ENCODE results near the gene MIGA2. TPM values are rescaled to one million over a fixed set of nuclear protein-coding genes. Genes with fewer than 3 reads are reported as not detected.
"Not testable (repeated sequence)": the region's sequence is repeated elsewhere in the genome, so short reads cannot be mapped to it uniquely, and the experiment has no call there.

MIGA2 gene
- total and polyA plus RNA-seq, 11 donors: 27.7 to 61.3 (median 31.6) TPM

DNA sequence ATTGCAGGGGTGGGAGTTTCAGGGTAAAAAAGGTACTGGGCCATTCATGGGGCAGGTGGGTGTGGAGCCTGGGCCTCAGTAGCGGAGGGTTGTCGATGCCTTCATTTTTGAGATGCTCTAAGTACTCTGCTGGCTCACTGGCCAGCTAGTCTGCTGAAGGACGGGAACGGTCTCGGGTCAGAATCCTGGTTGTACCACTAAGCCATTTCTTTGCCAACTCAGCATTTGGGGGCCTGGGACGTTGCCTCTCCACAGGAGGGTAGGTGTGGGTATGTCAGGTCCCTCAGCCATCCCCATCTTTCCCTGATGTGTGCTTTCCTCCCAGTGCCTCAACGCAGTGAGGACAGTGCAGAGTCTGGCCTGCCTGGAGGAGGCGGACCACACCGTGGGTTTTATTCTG, 33.4 kb upstream of the MIGA2 start:
- H3K4me1 ChIP-seq: peaks cover 0 to 19% (median 12%) of the 10 kb centered on the region in 12 donors
- peak in 1 of 5 donors; percentile 38 for DNase-seq
- intact Hi-C loops (cut with DNase I): loop anchor here in 3 of 10 donors (10.0 kb wide), 1 partner anchor 148 kb away; no protein-coding TSS in a partner anchor
- ATAC-seq: no peak
- H3K36me3 ChIP-seq: peaks cover 0 to 95% (median 83%) of the 10 kb centered on the region in 9 donors
- H3K27me3 ChIP-seq: no peaks in the 10 kb centered on the region
- no peak for TF ChIP-seq POLR2A (IDR thresholded peaks at IDR 0.05)
- TF ChIP-seq, protein P1, sequence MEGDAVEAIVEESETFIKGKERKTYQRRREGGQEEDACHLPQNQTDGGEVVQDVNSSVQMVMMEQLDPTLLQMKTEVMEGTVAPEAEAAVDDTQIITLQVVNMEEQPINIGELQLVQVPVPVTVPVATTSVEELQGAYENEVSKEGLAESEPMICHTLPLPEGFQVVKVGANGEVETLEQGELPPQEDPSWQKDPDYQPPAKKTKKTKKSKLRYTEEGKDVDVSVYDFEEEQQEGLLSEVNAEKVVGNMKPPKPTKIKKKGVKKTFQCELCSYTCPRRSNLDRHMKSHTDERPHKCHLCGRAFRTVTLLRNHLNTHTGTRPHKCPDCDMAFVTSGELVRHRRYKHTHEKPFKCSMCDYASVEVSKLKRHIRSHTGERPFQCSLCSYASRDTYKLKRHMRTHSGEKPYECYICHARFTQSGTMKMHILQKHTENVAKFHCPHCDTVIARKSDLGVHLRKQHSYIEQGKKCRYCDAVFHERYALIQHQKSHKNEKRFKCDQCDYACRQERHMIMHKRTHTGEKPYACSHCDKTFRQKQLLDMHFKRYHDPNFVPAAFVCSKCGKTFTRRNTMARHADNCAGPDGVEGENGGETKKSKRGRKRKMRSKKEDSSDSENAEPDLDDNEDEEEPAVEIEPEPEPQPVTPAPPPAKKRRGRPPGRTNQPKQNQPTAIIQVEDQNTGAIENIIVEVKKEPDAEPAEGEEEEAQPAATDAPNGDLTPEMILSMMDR (IDR thresholded peaks at IDR 0.05): no peak
- no peak overlapping the region for H3K4me3 ChIP-seq
- H3K9me3 ChIP-seq: no peaks in the 10 kb centered on the region
- no peak overlapping the region for H3K27ac ChIP-seq
- WGBS, 4 donors: 95 to 96% (median 96%) methylated on average over 9 of the region's 9 CpGs

- H3K27me3 ChIP-seq, H3K4me3 ChIP-seq, H3K27ac ChIP-seq, H3K9me3 ChIP-seq, ATAC-seq: not testable (repeated sequence)
- intact Hi-C loops (cut with DNase I): loop anchor here in 3 of 10 donors (10.0 kb wide), 1 partner anchor 149 kb away; no protein-coding TSS in a partner anchor
- DNase-seq: peak in 1 of 5 donors; percentile 19
- peaks cover 0 to 22% (median 12%) of the 10 kb centered on the region in 12 donors for H3K4me1 ChIP-seq
- peaks cover 0 to 95% (median 81%) of the 10 kb centered on the region in 9 donors for H3K36me3 ChIP-seq
- WGBS, 4 donors: 91 to 97% (median 94%) methylated on average over 6 of the region's 6 CpGs
Measured at GRCh38 chr9:129004173-129004572, 32.3 kb upstream of the MIGA2 start.

DNA sequence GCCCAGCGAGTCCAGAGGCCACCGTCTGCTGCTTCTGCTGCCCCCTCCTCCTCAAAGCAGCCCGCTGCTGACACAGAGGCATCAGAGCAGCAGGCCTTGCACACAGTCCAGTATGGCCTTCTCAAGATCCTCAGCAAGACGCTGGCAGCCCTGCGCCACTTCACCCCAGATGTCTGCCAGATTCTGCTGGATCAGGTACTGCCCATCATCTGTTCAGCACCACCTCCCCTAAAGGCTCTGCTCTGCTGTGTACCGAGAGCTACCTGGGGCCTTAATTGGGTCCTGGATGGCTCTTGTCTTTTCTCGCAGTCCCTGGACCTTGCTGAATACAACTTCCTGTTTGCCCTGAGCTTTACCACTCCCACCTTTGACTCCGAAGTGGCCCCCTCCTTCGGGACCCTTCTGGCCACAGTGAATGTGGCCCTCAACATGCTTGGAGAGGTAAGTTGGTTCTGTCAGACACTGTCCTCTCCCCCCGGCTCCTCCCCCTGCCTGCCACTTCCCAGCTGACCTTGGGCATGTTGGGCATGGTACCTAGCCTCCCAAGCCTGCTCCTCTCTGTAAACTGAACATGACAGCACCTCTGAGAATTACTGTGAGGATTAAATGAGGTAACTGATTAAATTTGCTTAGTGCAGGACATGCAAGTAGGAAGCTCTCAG, 31.0 kb upstream of the MIGA2 start:
- ATAC-seq: no peak
- 77 to 86% (median 84%) methylated on average over 10 of the region's 10 CpGs for WGBS, 4 donors
- Histone ChIP-seq H3K27ac (peak overlapping the region in 2 of 12 donors; percentile 56 to 65), H3K27me3 (no peaks in the 10 kb centered on the region), H3K9me3 (no peaks in the 10 kb centered on the region), H3K4me3 (no peak overlapping the region), H3K36me3 (peaks cover 0 to 94% (median 79%) of the 10 kb centered on the region in 9 donors), H3K4me1 (peaks cover 0 to 22% (median 12%) of the 10 kb centered on the region in 12 donors)
- intact Hi-C loops (cut with DNase I): loop anchor here in 3 of 10 donors (10.0 kb wide), 1 partner anchor 151 kb away; no protein-coding TSS in a partner anchor
- TF ChIP-seq, protein P1 (IDR thresholded peaks at IDR 0.05): no peak
- TF ChIP-seq POLR2A (IDR thresholded peaks at IDR 0.05): no peak
- peak in 1 of 5 donors; percentile 36 for DNase-seq

- TF ChIP-seq, protein P1 (IDR thresholded peaks at IDR 0.05): peak; percentile 72 to 97 (median 81)
- TF ChIP-seq POLR2A (IDR thresholded peaks at IDR 0.05): no peak
- 53 to 55% (median 54%) methylated on average over 19 to 21 of the region's 21 CpGs for WGBS, 4 donors
- H3K9me3 ChIP-seq: no peaks in the 10 kb centered on the region
- intact Hi-C loops (cut with DNase I): loop anchor here in 3 of 10 donors (10.0 kb wide), 1 partner anchor 152 kb away; no protein-coding TSS in a partner anchor
- H3K27me3 ChIP-seq: no peaks in the 10 kb centered on the region
- DNase-seq: peak; percentile 66 to 79 (median 70)
- peaks cover 0 to 22% (median 12%) of the 10 kb centered on the region in 12 donors for H3K4me1 ChIP-seq
- H3K27ac ChIP-seq: peak overlapping the region in 10 of 12 donors; percentile 28 to 72 (median 48)
- H3K4me3 ChIP-seq: no peak overlapping the region
- peak; percentile 81 to 90 (median 86) for ATAC-seq
- peaks cover 0 to 92% (median 75%) of the 10 kb centered on the region in 9 donors for H3K36me3 ChIP-seq
Measured at GRCh38 chr9:129006328-129007034, 29.9 kb upstream of the MIGA2 start.
